ENCODE measurements around the gene IRF1. TPM values are rescaled to one million over a fixed set of nuclear protein-coding genes. Genes with fewer than 3 reads are reported as not detected.

IRF1 gene
- total and polyA plus RNA-seq, 2 of the 8 experiments (the other 6 are each of a cell fraction or from before 2014, with no cell fraction given), result 4.0 to 8.5 TPM

DNA sequence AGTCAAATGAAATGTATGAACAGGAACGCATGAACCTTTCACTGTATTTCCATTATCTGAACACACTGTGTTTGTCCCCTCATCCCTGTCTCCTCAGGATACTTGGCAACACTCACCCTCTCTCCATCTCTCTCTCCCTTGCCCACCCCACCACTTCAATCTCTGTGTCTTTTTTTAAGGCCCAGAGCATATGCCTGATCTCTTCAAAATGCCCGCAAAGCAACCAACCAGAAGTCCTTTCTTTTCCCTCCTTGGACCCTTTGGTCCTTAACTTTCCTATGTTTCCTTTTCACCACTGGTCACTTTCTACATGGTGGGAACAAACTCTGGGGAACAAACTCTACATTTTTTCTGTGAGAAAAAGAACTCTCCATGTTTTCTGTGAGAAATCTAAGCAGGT is 3.2 kb upstream of the IRF1 start (continued):
- no peak for TF ChIP-seq POLR2AphosphoS5 (IDR thresholded peaks at IDR 0.05; ENCODE audit: low read depth, low read length)

All from H1 (cell line).